OCI-LY7 (cell line): ENCODE results near the gene UBFD1. TPM values are rescaled to one million over a fixed set of nuclear protein-coding genes. Genes with fewer than 3 reads are reported as not detected.

ENCODE experiments used
- BruUV-seq: library from RNA; stranded (reverse); fragments of 400-500 nt; replicated peaks from 2 replicates; lab custom pipeline; 2021; lab: Mats Ljungman, UMichigan
- CTCF ChIA-PET: fragments of 300-600 bp; sonication (Branson Sonifier 250); formaldehyde crosslinking; loops from one replicate; lab custom pipeline; 2022; ENCODE audit warnings: antibody characterized with exemption; ENCODE audit not compliant: unreplicated experiment; lab: Charles Lee
- POLR2A ChIA-PET: fragments of 300-600 bp; sonication (Branson Sonifier 250); formaldehyde crosslinking; loops from one replicate; lab custom pipeline; 2022; ENCODE audit warnings: antibody characterized with exemption; lab: Charles Lee
- DNase-seq: peaks from one replicate; pipeline ENCODE4 v3.0.0-alpha.2; 2015; ENCODE audit warnings: low spot score
- H2AFZ ChIP-seq: fragments of 200-600 bp; sonication (generic), shearing (Covaris generic); 2 replicates; pipeline ENCODE4 v1.6.1; 2014; ENCODE audit warnings: mild to moderate bottlenecking, antibody characterized with exemption, low read length, moderate library complexity
- H3K27ac ChIP-seq: fragments of 200-600 bp; sonication (generic); 2 replicates; pipeline ENCODE4 v1.5.1; 2014; ENCODE audit warnings: mixed run types, low read depth, mild to moderate bottlenecking, moderate library complexity, low read length, inconsistent platforms; ENCODE audit not compliant: poor library complexity, severe bottlenecking
- H3K36me3 ChIP-seq: fragments of 200-600 bp; sonication (generic); 2 replicates; pipeline ENCODE4 v1.6.1; 2014; ENCODE audit warnings: mild to moderate bottlenecking, antibody characterized with exemption, low read length, moderate library complexity, mixed read lengths; ENCODE audit not compliant: insufficient read depth
- H3K4me1 ChIP-seq: fragments of 200-600 bp; sonication (generic); 2 replicates; pipeline ENCODE4 v1.5.1; 2014; ENCODE audit warnings: mild to moderate bottlenecking, low read length; ENCODE audit not compliant: insufficient read depth, poor library complexity, severe bottlenecking
- H3K4me2 ChIP-seq: fragments of 200-600 bp; sonication (generic); 2 replicates; pipeline ENCODE4 v1.6.1; 2014; ENCODE audit warnings: mild to moderate bottlenecking, low read length
- H3K4me3 ChIP-seq: fragments of 200-600 bp; sonication (generic); 2 replicates; pipeline ENCODE4 v1.5.1; 2014; ENCODE audit warnings: mild to moderate bottlenecking, low read depth, low read length; ENCODE audit not compliant: poor library complexity, severe bottlenecking
- H3K79me2 ChIP-seq: fragments of 200-600 bp; sonication (generic); 2 replicates; pipeline ENCODE4 v1.6.1; 2016; ENCODE audit warnings: low read depth, mild to moderate bottlenecking, low read length, moderate library complexity, mixed read lengths; ENCODE audit not compliant: insufficient read depth
- H3K9me2 ChIP-seq: fragments of 200-600 bp; sonication (generic); 2 replicates; pipeline ENCODE4 v1.6.1; 2016; ENCODE audit warnings: mild to moderate bottlenecking, low read length, mixed read lengths; ENCODE audit not compliant: insufficient read depth
- H3K9me3 ChIP-seq: fragments of 200-600 bp; sonication (generic); 2 replicates; pipeline ENCODE4 v1.6.1; 2014; ENCODE audit warnings: mild to moderate bottlenecking, mixed run types, low read length, mixed read lengths
- H4K20me1 ChIP-seq: fragments of 200-600 bp; sonication (generic); 2 replicates; pipeline ENCODE4 v1.6.1; 2014; ENCODE audit warnings: mild to moderate bottlenecking, antibody characterized with exemption, low read length, moderate library complexity, mixed read lengths; ENCODE audit not compliant: insufficient read depth
- EZH2phosphoT487 ChIP-seq: fragments of 200-600 bp; sonication (generic); IDR thresholded peaks from 2 replicates; pipeline ENCODE4 v1.6.1; 2018; ENCODE audit warnings: low read depth, borderline replicate concordance, mild to moderate bottlenecking, mixed run types, antibody characterized with exemption, low read length, moderate library complexity, mixed read lengths
- intact Hi-C: fragments of 100-400 bp; cut with micrococcal nuclease; formaldehyde crosslinking; loops from one replicate; pipeline ENCODE4 v1.10.0; 2022; ENCODE audit not compliant: unreplicated experiment
- total RNA-seq, 2 experiments: library from RNA; depleted of rRNA in 1 of 2; stranded (reverse); fragments of >200 nt in 1 of 2; shearing (Covaris generic) in 1 of 2; gene quantifications; 2 replicates each; pipeline ENCODE4 v1.2.3, GENCODE V29; 2014 to 2022
- TF ChIP-seq, protein P1 (sequence below): fragments of 200-600 bp; sonication (generic); conservative IDR thresholded peaks from 2 replicates; pipeline ENCODE4 v1.5.1; 2014; ENCODE audit warnings: mild to moderate bottlenecking, antibody characterized with exemption, low read length, moderate library complexity, mixed read lengths

The UBFD1 gene
- total RNA-seq, 2 experiments from 2014 or later = 42.4 to 67.1 TPM

DNA sequence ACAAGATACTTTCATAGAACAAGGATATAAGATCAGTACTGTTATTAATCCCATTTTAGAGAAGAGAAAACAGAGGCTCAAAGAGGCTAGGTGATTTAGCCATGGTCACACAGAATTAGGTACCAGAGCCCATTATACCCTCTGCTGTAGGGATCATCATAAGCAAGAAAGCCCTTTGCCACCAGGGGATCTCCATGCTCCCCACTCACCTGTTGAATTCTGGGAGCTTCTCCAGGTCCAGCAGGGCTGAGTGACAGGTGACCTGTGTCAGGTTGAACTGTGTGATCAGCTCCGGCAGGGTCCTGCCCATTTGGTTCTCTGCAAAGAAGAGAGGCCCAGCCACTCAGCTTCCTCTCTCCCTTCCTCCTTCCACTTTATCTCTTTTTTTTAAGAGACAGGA lies 25.1 kb upstream of the UBFD1 start:
- intact Hi-C loops = no loop called here
- TF ChIP-seq EZH2phosphoT487 = no peak
- TF ChIP-seq, protein P1, sequence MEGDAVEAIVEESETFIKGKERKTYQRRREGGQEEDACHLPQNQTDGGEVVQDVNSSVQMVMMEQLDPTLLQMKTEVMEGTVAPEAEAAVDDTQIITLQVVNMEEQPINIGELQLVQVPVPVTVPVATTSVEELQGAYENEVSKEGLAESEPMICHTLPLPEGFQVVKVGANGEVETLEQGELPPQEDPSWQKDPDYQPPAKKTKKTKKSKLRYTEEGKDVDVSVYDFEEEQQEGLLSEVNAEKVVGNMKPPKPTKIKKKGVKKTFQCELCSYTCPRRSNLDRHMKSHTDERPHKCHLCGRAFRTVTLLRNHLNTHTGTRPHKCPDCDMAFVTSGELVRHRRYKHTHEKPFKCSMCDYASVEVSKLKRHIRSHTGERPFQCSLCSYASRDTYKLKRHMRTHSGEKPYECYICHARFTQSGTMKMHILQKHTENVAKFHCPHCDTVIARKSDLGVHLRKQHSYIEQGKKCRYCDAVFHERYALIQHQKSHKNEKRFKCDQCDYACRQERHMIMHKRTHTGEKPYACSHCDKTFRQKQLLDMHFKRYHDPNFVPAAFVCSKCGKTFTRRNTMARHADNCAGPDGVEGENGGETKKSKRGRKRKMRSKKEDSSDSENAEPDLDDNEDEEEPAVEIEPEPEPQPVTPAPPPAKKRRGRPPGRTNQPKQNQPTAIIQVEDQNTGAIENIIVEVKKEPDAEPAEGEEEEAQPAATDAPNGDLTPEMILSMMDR = no peak
- no peak for DNase-seq
- H3K9me3 ChIP-seq = no peaks in the 10 kb centered on the region
- ChIA-PET POLR2A (no interaction called here), CTCF (interaction anchor here (1.4 kb wide), 1 partner anchor 26 kb away, joined by 4 read pairs; no protein-coding TSS in a partner anchor)
- BruUV-seq = no TSS peak
- no peak overlapping the region for H3K4me2 ChIP-seq
- H3K79me2 ChIP-seq = no peaks in the 10 kb centered on the region
- no peak overlapping the region for H2AFZ ChIP-seq
- no peak overlapping the region for H3K4me3 ChIP-seq
- H3K9me2 ChIP-seq = no peaks in the 10 kb centered on the region
- H3K27ac ChIP-seq = no peak overlapping the region
- no peaks in the 10 kb centered on the region for H3K4me1 ChIP-seq
- no peaks in the 10 kb centered on the region for H4K20me1 ChIP-seq
- peaks cover 91% of the 10 kb centered on the region for H3K36me3 ChIP-seq

DNA sequence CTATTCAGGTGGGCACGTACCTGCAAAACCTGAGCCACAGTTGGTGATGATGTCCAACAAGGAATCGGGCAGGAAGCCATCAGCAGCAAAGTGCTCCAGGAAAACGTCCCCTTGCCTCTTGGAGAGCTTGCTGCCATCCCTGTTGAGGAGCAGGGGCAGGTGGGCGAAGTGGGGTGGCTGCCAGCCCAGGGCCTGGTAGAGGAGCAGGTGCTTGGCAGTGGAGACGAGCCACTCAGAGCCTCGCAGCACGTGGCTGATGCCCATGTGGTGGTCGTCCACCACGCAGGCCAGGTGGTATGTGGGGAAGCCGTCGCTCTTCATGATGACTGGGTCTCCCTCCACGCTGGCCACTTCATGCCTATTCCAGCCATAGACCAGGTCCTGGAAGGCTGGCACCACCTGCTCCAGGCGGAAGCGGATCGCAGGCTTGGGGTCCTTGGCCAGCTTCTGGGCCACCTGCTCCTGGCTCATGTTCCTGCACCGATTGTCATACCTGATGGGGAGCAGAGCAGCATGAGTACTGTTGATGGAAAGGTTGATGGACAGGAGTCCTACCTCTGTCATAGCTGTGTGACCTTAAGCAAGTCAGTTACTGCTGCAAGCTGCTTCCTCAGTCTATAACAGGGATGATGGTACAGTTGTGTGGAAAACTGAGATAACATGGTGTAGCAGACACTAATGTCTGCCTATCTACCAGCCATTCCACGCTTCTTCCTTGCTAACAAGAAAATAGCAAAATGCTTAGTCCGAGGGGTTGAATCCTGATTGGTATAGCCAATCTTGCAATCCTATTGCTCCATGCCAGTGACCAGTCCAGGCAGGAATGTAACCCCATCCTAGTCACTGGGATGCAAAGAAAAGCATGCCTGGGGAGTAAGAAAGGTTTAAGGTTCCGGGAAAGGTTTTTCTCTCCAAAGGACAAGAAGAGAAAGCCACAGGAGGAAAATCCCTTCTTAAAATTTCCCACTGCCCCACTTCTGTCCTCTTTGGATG lies 22.4 kb upstream of the UBFD1 start:
- intact Hi-C loops = no loop called here
- H3K36me3 ChIP-seq = peaks cover 92% of the 10 kb centered on the region
- no TSS peak for BruUV-seq

More for the DNA sequence above, 22.4 kb upstream of the UBFD1 start:
- no peak overlapping the region for H2AFZ ChIP-seq
- no peaks in the 10 kb centered on the region for H3K4me1 ChIP-seq
- no peak overlapping the region for H3K27ac ChIP-seq
- no peak overlapping the region for H3K4me2 ChIP-seq
- no peaks in the 10 kb centered on the region for H3K79me2 ChIP-seq
- no peak overlapping the region for H3K4me3 ChIP-seq
- TF ChIP-seq, protein P1 = no peak
- no peak for TF ChIP-seq EZH2phosphoT487
- ChIA-PET CTCF (no interaction called here), POLR2A (interaction anchor here (0.6 to 1.2 kb wide), 2 partner anchors 16 to 20 kb away, joined by 3 to 4 read pairs; no protein-coding TSS in a partner anchor)
- no peaks in the 10 kb centered on the region for H3K9me3 ChIP-seq
- H4K20me1 ChIP-seq = no peaks in the 10 kb centered on the region
- no peak for DNase-seq
- H3K9me2 ChIP-seq = no peaks in the 10 kb centered on the region
